Activated T-cell treated with anti-CD3 and anti-CD28 coated beads, Interleukin-2, amount 50 U/mL, for 24 hours (primary cell): Measurements from ENCODE around the gene TAF1C.

Experiments
- DNase-seq: peaks from one replicate; pipeline ENCODE4 v3.0.0-alpha.2; 2020
- H3K27ac Mint-ChIP-seq: 2 replicates; pipeline ENCODE4 v1.8.0; 2020; ENCODE audit warnings: mild to moderate bottlenecking, mixed read lengths
- H3K27me3 Mint-ChIP-seq: 2 replicates; pipeline ENCODE4 v1.8.0; 2020; ENCODE audit warnings: mixed read lengths
- H3K36me3 Mint-ChIP-seq: 2 replicates; pipeline ENCODE4 v1.8.0; 2020; ENCODE audit warnings: low read depth, mixed read lengths
- H3K4me1 Mint-ChIP-seq: 2 replicates; pipeline ENCODE4 v1.8.0; 2020; ENCODE audit warnings: low read depth, mixed read lengths
- H3K4me3 Mint-ChIP-seq: 2 replicates; pipeline ENCODE4 v1.8.0; 2020; ENCODE audit warnings: mild to moderate bottlenecking, moderate library complexity, mixed read lengths
- H3K9me3 Mint-ChIP-seq: 2 replicates; pipeline ENCODE4 v1.8.0; 2020; ENCODE audit warnings: mixed read lengths

TAF1C gene

GRCh38 chr16:84186685-84187437 is at the start of gene TAF1C:
TSS of gene TAF1C (minus strand) at chr16:84187057. CDS start at chr16:84184988, 2,069 bp downstream.
- H3K4me1 Mint-ChIP-seq = peaks cover 22% of the 10 kb centered on the region
- peak within 1 kb of the TSS; percentile 96 for H3K4me3 Mint-ChIP-seq
- H3K9me3 Mint-ChIP-seq = no peaks in the 10 kb centered on the region
- H3K36me3 Mint-ChIP-seq = peaks cover 48% of the 10 kb centered on the region
- peak; percentile 95 for DNase-seq
- H3K27ac Mint-ChIP-seq = peak within 1 kb of the TSS; percentile 97
- H3K27me3 Mint-ChIP-seq = no peaks in the 10 kb centered on the region

GRCh38 chr16:84234321-84235241 is 47.7 kb upstream of the TAF1C start:
- no peaks in the 10 kb centered on the region for H3K36me3 Mint-ChIP-seq
- H3K4me3 Mint-ChIP-seq = no peak overlapping the region
- H3K27me3 Mint-ChIP-seq = peaks cover 13% of the 10 kb centered on the region
- H3K4me1 Mint-ChIP-seq = no peaks in the 10 kb centered on the region
- no peaks in the 10 kb centered on the region for H3K9me3 Mint-ChIP-seq
- no peak for DNase-seq
- no peak overlapping the region for H3K27ac Mint-ChIP-seq

GRCh38 chr16:84233748-84234147 is 46.9 kb upstream of the TAF1C start:
- H3K36me3 Mint-ChIP-seq = no peaks in the 10 kb centered on the region
- no peak overlapping the region for H3K27ac Mint-ChIP-seq
- H3K27me3 Mint-ChIP-seq = peaks cover 5% of the 10 kb centered on the region
- no peak overlapping the region for H3K4me3 Mint-ChIP-seq
- no peaks in the 10 kb centered on the region for H3K4me1 Mint-ChIP-seq
- no peaks in the 10 kb centered on the region for H3K9me3 Mint-ChIP-seq
- DNase-seq = no peak

- DNase-seq = no peak
- no peak overlapping the region for H3K4me3 Mint-ChIP-seq
- H3K9me3 Mint-ChIP-seq = no peaks in the 10 kb centered on the region
- no peaks in the 10 kb centered on the region for H3K4me1 Mint-ChIP-seq
- H3K36me3 Mint-ChIP-seq = no peaks in the 10 kb centered on the region
- peaks cover 5% of the 10 kb centered on the region for H3K27me3 Mint-ChIP-seq
- no peak overlapping the region for H3K27ac Mint-ChIP-seq
Observed at GRCh38 chr16:84232969-84233368, 46.1 kb upstream of the TAF1C start.

GRCh38 chr16:84232060-84232459 is 45.2 kb upstream of the TAF1C start:
- H3K27me3 Mint-ChIP-seq = peaks cover 9% of the 10 kb centered on the region

GRCh38 chr16:84229471-84229870 is 42.6 kb upstream of the TAF1C start:
- Mint-ChIP-seq H3K4me1 (no peaks in the 10 kb centered on the region), H3K36me3 (no peaks in the 10 kb centered on the region), H3K4me3 (no peak overlapping the region), H3K27me3 (peaks cover 19% of the 10 kb centered on the region), H3K9me3 (no peaks in the 10 kb centered on the region), H3K27ac (no peak overlapping the region)
- DNase-seq = no peak

More at GRCh38 chr16:84232060-84232459, 45.2 kb upstream of the TAF1C start:
- H3K9me3 Mint-ChIP-seq = no peaks in the 10 kb centered on the region
- H3K27ac Mint-ChIP-seq = no peak overlapping the region
- no peak overlapping the region for H3K4me3 Mint-ChIP-seq
- no peaks in the 10 kb centered on the region for H3K4me1 Mint-ChIP-seq
- no peak for DNase-seq
- no peaks in the 10 kb centered on the region for H3K36me3 Mint-ChIP-seq

GRCh38 chr16:84228256-84228838 is 41.5 kb upstream of the TAF1C start:
- Mint-ChIP-seq H3K4me1 (no peaks in the 10 kb centered on the region), H3K36me3 (no peaks in the 10 kb centered on the region), H3K9me3 (no peaks in the 10 kb centered on the region), H3K27ac (no peak overlapping the region), H3K27me3 (peaks cover 19% of the 10 kb centered on the region), H3K4me3 (no peak overlapping the region)
- no peak for DNase-seq

GRCh38 chr16:84227548-84227947 is 40.7 kb upstream of the TAF1C start:
- Mint-ChIP-seq H3K36me3 (no peaks in the 10 kb centered on the region), H3K27ac (no peak overlapping the region)

GRCh38 chr16:84226026-84226425 is 39.2 kb upstream of the TAF1C start:
- no peak for DNase-seq
- Mint-ChIP-seq H3K4me1 (no peaks in the 10 kb centered on the region), H3K9me3 (no peaks in the 10 kb centered on the region), H3K27ac (no peak overlapping the region), H3K36me3 (no peaks in the 10 kb centered on the region), H3K4me3 (no peak overlapping the region), H3K27me3 (peaks cover 15% of the 10 kb centered on the region)

More at GRCh38 chr16:84227548-84227947, 40.7 kb upstream of the TAF1C start:
- peaks cover 19% of the 10 kb centered on the region for H3K27me3 Mint-ChIP-seq
- H3K4me3 Mint-ChIP-seq = no peak overlapping the region
- no peak for DNase-seq
- no peaks in the 10 kb centered on the region for H3K9me3 Mint-ChIP-seq
- no peaks in the 10 kb centered on the region for H3K4me1 Mint-ChIP-seq

- Mint-ChIP-seq H3K27me3 (peaks cover 14% of the 10 kb centered on the region), H3K27ac (no peak overlapping the region), H3K4me3 (no peak overlapping the region), H3K36me3 (no peaks in the 10 kb centered on the region), H3K4me1 (no peaks in the 10 kb centered on the region), H3K9me3 (no peaks in the 10 kb centered on the region)
- no peak for DNase-seq
Observed at GRCh38 chr16:84225571-84225970, 38.7 kb upstream of the TAF1C start.

- Mint-ChIP-seq H3K9me3 (no peaks in the 10 kb centered on the region), H3K4me1 (no peaks in the 10 kb centered on the region), H3K36me3 (no peaks in the 10 kb centered on the region), H3K4me3 (no peak overlapping the region), H3K27me3 (peaks cover 14% of the 10 kb centered on the region), H3K27ac (no peak overlapping the region)
- no peak for DNase-seq
Observed at GRCh38 chr16:84225126-84225525, 38.3 kb upstream of the TAF1C start.

- no peaks in the 10 kb centered on the region for H3K4me1 Mint-ChIP-seq
- H3K27me3 Mint-ChIP-seq = peaks cover 14% of the 10 kb centered on the region
- H3K36me3 Mint-ChIP-seq = no peaks in the 10 kb centered on the region
- H3K9me3 Mint-ChIP-seq = no peaks in the 10 kb centered on the region
- DNase-seq = no peak
- no peak overlapping the region for H3K27ac Mint-ChIP-seq
- H3K4me3 Mint-ChIP-seq = no peak overlapping the region
Observed at GRCh38 chr16:84224554-84224953, 37.7 kb upstream of the TAF1C start.

- DNase-seq = no peak
- H3K27ac Mint-ChIP-seq = no peak overlapping the region
- peaks cover 14% of the 10 kb centered on the region for H3K27me3 Mint-ChIP-seq
- no peak overlapping the region for H3K4me3 Mint-ChIP-seq
- no peaks in the 10 kb centered on the region for H3K36me3 Mint-ChIP-seq
- H3K4me1 Mint-ChIP-seq = no peaks in the 10 kb centered on the region
- no peaks in the 10 kb centered on the region for H3K9me3 Mint-ChIP-seq
Observed at GRCh38 chr16:84223456-84223855, 36.6 kb upstream of the TAF1C start.

GRCh38 chr16:84220851-84221250 is 34.0 kb upstream of the TAF1C start:
- DNase-seq = no peak
- H3K27ac Mint-ChIP-seq = no peak overlapping the region
- no peaks in the 10 kb centered on the region for H3K27me3 Mint-ChIP-seq
- no peaks in the 10 kb centered on the region for H3K36me3 Mint-ChIP-seq
- no peak overlapping the region for H3K4me3 Mint-ChIP-seq
- no peaks in the 10 kb centered on the region for H3K4me1 Mint-ChIP-seq
- H3K9me3 Mint-ChIP-seq = no peaks in the 10 kb centered on the region
